H4 (cell line): ENCODE measurements around the gene PSMB3. TPM values are rescaled to one million over a fixed set of nuclear protein-coding genes. Genes with fewer than 3 reads are reported as not detected.

ENCODE experiments used
- DNase-seq: peaks from one replicate; pipeline ENCODE4 v3.0.0-alpha.2; 2015; ENCODE audit warnings: low spot score
- total RNA-seq: library from RNA; depleted of rRNA; stranded (reverse); fragments of >200 nt; shearing (Covaris generic); gene quantifications from 2 replicates; pipeline ENCODE4 v1.2.3, GENCODE V29; 2014; rRNA removed

Gene PSMB3
- total RNA-seq, 1 experiment from 2014 or later = 607 TPM

DNA sequence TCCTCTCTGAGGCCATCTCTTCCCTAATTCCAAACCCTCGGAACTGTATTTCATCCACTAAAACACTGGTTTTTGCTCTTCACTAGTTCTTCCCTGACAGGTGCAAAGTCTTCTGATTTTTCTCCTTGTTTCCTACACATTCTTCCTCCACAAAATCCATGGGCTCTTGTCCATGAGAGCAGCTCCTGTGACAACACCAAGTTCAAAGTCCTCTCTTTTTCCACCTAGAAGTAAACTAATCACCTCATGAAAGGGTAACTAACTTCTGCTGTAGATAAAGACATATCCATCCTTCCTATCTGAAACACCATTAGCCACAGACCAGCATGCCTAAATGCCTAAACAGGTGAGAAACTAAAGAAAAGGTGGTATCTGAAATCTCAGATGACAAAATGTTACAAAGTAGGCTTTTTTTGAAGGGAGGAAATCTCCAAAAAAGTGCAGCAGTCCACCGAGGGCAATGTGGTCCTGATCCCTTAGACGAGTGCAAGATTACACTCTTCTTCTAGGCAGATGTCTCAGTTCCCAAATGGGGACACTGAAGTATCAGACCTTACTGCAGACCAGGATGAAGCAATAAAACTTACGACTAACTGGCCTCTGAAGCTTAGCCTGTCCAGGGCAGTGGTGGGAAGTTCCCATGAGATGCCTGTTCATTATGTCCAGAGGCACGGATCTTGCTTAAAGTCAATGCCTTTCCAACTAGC, 44.1 kb downstream of the PSMB3 start:
- DNase-seq = no peak

DNA sequence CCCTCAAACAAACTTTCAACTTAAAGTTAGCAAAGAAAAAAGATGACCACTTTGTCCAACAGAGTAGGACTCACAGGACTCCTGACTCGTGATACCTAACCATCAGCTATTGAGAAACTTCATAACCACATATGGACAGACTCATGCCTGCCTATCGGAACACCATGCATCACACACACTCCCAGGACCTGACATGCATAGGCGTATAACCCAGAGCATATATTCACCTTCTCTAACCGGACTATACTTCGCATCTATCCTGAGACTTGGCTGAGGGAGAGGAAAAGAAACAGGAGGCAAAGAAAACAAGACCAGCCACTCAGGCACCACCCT, 44.6 kb downstream of the PSMB3 start:
- no peak for DNase-seq

DNA sequence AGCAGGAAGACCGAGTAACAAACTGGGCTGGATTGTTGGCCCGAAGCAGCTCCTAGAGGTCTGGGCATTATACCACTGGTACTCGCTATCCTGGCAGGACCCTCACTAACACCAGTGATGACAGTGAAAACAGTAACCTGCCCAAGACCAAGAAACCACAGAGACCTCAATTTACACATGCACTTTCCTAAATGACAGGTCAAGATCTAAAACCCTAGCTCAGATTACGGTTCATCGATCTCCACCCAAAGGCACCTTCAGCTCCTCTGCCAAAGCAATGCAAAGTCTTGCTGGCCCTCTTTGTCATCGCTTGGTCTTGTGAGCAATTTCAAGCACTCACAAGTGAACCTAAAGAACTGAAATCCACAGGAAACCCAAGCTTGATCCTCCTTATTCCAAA, 45.3 kb downstream of the PSMB3 start:
- DNase-seq = no peak

GRCh38 chr17:38798614-38799500, 46.3 kb downstream of the PSMB3 start:
- peak; percentile 30 for DNase-seq

DNA sequence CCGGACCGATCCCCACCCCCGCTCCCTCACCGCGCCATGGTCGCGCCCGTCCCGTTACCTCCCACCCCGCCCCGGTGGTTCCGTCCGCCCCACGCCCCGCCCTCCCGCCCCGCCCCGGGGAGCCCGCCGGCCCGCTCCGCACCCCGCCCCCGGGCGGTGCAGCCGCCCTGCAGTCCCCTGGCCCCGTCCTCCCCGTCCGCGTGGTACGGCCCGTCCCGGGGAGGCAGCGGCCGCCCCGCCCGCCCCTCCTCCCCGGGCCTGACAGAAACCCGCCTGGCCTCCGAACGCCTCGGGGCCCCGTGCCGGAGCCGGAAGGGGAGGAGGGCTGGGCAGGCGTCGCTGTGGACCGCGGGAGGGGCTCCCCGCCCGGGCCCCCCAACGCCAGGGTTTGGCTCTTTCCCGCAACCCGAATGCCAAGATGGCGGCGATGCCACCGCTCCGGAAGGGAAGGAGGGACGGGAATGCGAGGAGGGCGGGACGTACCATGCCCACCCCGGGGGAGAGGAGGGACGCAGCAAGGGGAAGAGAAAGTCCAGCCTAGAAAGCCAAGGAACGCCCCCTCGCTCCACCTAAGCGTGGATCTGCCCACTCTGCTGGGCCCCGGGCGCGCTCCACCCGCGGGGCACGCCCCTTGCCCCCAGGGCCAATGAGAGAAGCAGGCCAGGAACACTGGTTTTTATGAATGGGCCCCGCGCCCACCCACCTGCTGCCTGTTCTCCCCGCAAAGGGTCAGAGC, 47.1 kb downstream of the PSMB3 start, which contains the start of gene PIP4K2B:
Gene PIP4K2B (minus strand): TSS at position 56 of the 736 bp plus-strand sequence. CDS start 132 bp downstream, outside the sequence.
- DNase-seq = peak; percentile 97

- DNase-seq = no peak
Measured at GRCh38 chr17:38800237-38800760, 47.8 kb downstream of the PSMB3 start.

DNA sequence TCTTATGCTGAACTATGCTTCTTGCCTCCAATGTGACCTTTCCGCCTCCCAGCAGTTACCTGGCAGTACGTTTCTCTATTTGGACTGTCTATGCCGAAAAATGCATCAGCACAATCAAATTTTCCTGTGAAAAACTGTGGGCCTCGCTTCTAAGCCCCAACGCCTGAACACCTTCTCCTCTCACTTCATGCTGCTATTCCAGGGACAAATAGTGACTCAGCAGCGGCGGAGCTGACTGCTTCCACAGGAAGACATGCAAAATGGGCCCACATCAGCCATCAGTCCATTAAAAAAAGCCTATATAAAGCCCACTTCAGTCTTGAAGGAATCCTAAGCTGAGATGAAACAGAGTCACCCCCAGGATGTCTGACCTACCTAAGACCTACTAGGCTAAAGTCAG, 57.3 kb downstream of the PSMB3 start:
- no peak for DNase-seq

Other genes starting within 250 kb of the PSMB3 start
- gene SRCIN1, start 146.8 kb upstream of the PSMB3 start, total RNA-seq = 0.12 TPM in 1 of 2 replicates, not detected in the other
- gene EPOP, start 77.8 kb upstream of the PSMB3 start, total RNA-seq = 3.2 and 3.5 TPM in 2 replicates
- 7.8 and 13.6 TPM in 2 replicates for gene MLLT6, start 47.5 kb upstream of the PSMB3 start, total RNA-seq
- gene CISD3, start 22.4 kb upstream of the PSMB3 start, total RNA-seq = 2.3 and 6.7 TPM in 2 replicates
- gene PCGF2, start 4.4 kb upstream of the PSMB3 start, total RNA-seq = 1.6 and 3.9 TPM in 2 replicates
- 24.6 and 32.4 TPM in 2 replicates for gene PIP4K2B, start 46.8 kb downstream of the PSMB3 start, total RNA-seq
- 5.2 and 8.1 TPM in 2 replicates for gene CWC25, start 72.6 kb downstream of the PSMB3 start, total RNA-seq
- 1,542 and 1,557 TPM in 2 replicates for gene RPL23, start 101.0 kb downstream of the PSMB3 start, total RNA-seq
- gene LASP1, start 117.3 kb downstream of the PSMB3 start, total RNA-seq = 99.0 and 133 TPM in 2 replicates
- not detected in 2 replicates for gene FBXO47, start 214.7 kb downstream of the PSMB3 start, total RNA-seq